NCI-H82 (cell line): ENCODE data around the gene TSPAN11.

Source experiments
- DNase-seq: peaks from one replicate; lab custom pipeline; 2025; lab: John Stamatoyannopoulos, UW

TSPAN11 gene

GRCh38 chr12:30959778-30960177, 33.2 kb downstream of the TSPAN11 start:
- no peak for DNase-seq

GRCh38 chr12:30961030-30961429, 34.5 kb downstream of the TSPAN11 start:
- DNase-seq, result no peak

- DNase-seq, result no peak
Observed at GRCh38 chr12:30962047-30962446, 35.5 kb downstream of the TSPAN11 start.

- DNase-seq, result no peak
Observed at GRCh38 chr12:30963709-30964564, 37.4 kb downstream of the TSPAN11 start.

- no peak for DNase-seq
Observed at GRCh38 chr12:30964896-30965612, 38.5 kb downstream of the TSPAN11 start.

GRCh38 chr12:30965613-30965985, 39.1 kb downstream of the TSPAN11 start:
- DNase-seq, result no peak

GRCh38 chr12:30967026-30967425, 40.5 kb downstream of the TSPAN11 start:
- DNase-seq, result peak; percentile 78

GRCh38 chr12:30968211-30968610, 41.7 kb downstream of the TSPAN11 start:
- no peak for DNase-seq

- no peak for DNase-seq
Observed at GRCh38 chr12:30969006-30969405, 42.5 kb downstream of the TSPAN11 start.

- no peak for DNase-seq
Observed at GRCh38 chr12:30969606-30970395, 43.3 kb downstream of the TSPAN11 start.

GRCh38 chr12:30970559-30971197, 44.1 kb downstream of the TSPAN11 start:
- DNase-seq, result peak; percentile 90

- no peak for DNase-seq
Observed at GRCh38 chr12:30972035-30972434, 45.5 kb downstream of the TSPAN11 start.

GRCh38 chr12:30973175-30973574, 46.6 kb downstream of the TSPAN11 start:
- no peak for DNase-seq

GRCh38 chr12:30973830-30974229, 47.3 kb downstream of the TSPAN11 start:
- no peak for DNase-seq

- no peak for DNase-seq
Observed at GRCh38 chr12:30974746-30975500, 48.4 kb downstream of the TSPAN11 start.

- no peak for DNase-seq
Observed at GRCh38 chr12:30975581-30975980, 49.0 kb downstream of the TSPAN11 start.

- DNase-seq, result no peak
Observed at GRCh38 chr12:30976206-30976605, 49.7 kb downstream of the TSPAN11 start.

- DNase-seq, result no peak
Observed at GRCh38 chr12:30977124-30977523, 50.6 kb downstream of the TSPAN11 start.

- DNase-seq, result no peak
Observed at GRCh38 chr12:30977537-30978349, 51.2 kb downstream of the TSPAN11 start.

- DNase-seq, result no peak
Observed at GRCh38 chr12:30978639-30979038, 52.1 kb downstream of the TSPAN11 start.
